Stimulated activated CD8-positive, alpha-beta memory T cell treated with anti-CD3 and anti-CD28 coated beads, Interleukin-4, amount 100 ng/mL, for 24 hours (primary cell): ENCODE data around the gene IL36RN.
"Not testable (repeated sequence)": the region's sequence is repeated elsewhere in the genome, so short reads cannot be mapped to it uniquely, and the experiment has no call there.

Source experiments
- DNase-seq: peaks from one replicate; pipeline ENCODE4 v3.0.0-alpha.2; 2020; ENCODE audit warnings: low read depth

The IL36RN gene

GRCh38 chr2:113075030-113075429 lies 16.0 kb downstream of the IL36RN start:
- DNase-seq = no peak

- DNase-seq = no peak
These were observed 16.6 kb downstream of the IL36RN start for GRCh38 chr2:113075600-113075999.

- DNase-seq = no peak
These were observed 18.1 kb downstream of the IL36RN start for GRCh38 chr2:113076954-113077669.

- DNase-seq = no peak
These were observed 18.9 kb downstream of the IL36RN start for GRCh38 chr2:113077921-113078320.

GRCh38 chr2:113078350-113078839 lies 19.4 kb downstream of the IL36RN start:
- no peak for DNase-seq

GRCh38 chr2:113079131-113079530 lies 20.1 kb downstream of the IL36RN start:
- DNase-seq = no peak

DNA sequence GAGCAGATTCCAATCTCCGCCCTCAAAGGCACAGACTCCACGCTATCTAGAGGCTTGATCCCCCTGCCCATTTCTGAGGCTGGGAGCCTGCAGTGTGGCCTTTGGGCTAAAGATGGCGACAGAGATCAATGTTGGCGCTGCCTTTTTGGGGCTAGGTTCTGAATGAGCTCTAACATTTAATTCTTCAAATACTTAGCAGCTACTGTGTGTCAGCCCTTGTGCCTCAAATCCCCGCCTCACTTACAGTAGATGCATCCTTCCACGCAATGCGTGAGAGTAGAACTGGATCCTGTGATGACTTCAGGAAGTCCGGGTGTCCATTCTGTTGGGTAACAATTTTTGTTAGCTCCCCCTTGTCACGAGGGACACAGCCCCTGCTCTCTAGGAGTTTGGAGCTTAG lies 21.1 kb downstream of the IL36RN start:
- DNase-seq = peak; percentile 38

GRCh38 chr2:113081488-113082210 lies 22.7 kb downstream of the IL36RN start:
- no peak for DNase-seq

- no peak for DNase-seq
These were observed 24.3 kb downstream of the IL36RN start for GRCh38 chr2:113083296-113083695.

DNA sequence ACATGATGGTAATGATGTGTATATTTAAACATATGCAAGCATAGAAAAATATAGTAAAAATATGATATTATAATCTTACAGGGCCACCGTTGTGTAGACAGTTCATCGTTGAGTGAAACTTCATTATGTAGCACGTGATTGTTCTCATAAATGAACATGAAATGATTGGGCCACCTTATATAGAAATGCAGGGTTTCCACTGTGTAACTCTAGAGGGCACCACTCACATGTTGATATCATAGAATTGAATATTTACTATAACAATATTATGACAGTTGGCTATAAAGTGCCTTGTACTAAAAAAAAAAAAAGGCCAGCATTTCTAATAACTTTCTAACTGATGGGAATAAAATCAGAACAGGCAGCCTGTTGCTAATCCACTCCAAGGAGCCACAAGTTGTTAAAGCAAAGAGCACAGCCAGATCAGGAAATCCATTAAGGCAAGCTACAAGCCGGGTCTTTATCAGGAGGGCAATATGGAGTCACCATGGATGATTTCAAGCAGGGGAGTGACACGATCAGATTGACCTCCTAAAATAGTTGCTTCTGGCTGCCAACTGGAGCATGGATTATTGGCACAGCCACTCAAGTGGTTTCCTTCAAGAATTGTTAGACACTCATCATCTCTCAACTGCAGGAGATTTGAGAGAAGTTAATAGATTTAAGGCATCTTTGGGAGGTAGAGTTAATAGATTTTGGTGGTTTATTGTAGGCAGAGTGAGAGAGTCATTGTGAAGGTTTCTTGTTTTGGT lies 25.4 kb downstream of the IL36RN start:
- no peak for DNase-seq

DNA sequence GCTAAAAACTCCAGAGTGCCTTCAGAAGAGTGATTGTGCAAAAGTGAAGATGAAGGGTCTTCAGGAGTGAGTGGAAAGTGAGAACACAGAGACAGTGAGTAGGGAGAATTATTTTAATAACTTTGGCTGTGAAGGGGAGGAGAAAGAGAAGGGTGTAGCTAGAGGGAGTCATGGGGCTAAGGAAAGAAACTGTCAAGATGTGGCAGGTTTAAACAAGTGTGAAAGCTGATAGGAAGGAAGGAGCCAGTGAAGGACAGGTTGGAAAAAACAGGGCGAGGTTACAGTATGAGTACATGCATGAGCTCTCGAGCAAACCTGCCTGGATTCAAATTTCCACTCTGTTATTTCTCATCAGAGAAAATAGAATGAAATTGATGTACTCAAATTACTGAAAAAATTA lies 26.5 kb downstream of the IL36RN start:
- no peak for DNase-seq

GRCh38 chr2:113088213-113088992 lies 29.4 kb downstream of the IL36RN start:
- no peak for DNase-seq

- DNase-seq = no peak
These were observed 30.9 kb downstream of the IL36RN start for GRCh38 chr2:113089916-113090315.

- DNase-seq = no peak
These were observed 32.4 kb downstream of the IL36RN start for GRCh38 chr2:113091231-113091896.

GRCh38 chr2:113092864-113093612 lies 34.0 kb downstream of the IL36RN start:
- DNase-seq = no peak

GRCh38 chr2:113093613-113093977 lies 34.6 kb downstream of the IL36RN start:
- DNase-seq = no peak

- not testable (repeated sequence) for DNase-seq
These were observed 37.3 kb downstream of the IL36RN start for GRCh38 chr2:113096306-113096705.

DNA sequence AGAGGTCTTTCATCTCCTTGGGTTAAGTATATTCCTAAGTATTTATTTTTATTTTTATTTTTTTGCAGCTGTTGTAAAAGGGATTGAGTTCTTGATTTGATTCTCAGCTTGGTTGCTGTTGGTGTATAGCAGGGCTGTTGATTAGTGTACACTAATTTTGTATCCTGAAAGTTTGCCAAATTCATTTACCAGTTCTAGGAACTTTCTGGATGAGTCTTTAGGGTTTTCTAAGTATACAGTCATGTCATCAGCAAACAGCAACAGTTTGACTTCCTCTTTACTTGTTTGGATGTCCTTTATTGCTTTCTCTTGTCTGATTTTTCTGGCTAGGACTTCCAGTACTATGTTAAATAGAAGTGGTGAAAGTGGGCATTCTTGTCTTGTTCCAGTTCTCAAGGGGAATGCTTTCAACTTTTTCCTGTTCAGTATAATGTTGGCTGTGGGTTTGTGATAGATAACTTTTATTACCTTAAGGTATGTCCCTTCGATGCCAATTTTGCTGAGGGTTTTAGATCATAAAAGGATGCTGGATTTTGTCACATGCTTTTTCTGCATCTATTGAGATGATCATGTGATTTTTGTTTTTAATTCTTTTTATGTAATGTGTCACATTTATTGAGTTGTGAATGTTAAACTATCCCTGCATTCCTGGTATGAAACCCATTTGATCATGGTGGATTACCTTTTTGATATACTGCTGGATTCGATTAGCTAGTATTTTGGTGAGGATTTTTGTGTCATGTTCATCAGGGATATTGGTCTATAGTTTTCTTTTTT lies 38.0 kb downstream of the IL36RN start:
- not testable (repeated sequence) for DNase-seq

GRCh38 chr2:113098041-113098440 lies 39.0 kb downstream of the IL36RN start:
- no peak for DNase-seq

DNA sequence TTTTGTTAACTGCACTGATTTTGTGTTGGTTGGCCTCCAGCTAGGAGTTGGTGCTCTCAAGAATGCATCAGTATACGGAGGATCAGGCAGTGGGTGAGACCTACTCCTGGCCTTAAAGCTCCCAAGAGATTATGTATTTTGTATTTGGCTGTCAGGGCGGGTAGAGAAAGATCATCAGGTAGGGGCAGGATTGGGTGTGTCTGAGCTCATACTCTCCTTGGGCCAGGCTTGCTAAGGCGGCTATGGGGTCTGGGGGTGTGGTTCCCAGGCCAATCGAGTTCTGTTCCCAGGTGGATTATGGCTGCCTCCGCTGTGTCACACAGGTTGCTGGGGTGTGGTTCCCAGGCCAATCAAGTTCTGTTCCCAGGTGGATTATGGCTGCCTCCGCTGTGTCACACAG lies 39.5 kb downstream of the IL36RN start:
- DNase-seq = no peak
